Left forelimb (tissue), 1 donor: ENCODE data around the gene UNC45B.
"Not testable (repeated sequence)": the region's sequence is repeated elsewhere in the genome, so short reads cannot be mapped to it uniquely, and the experiment has no call there.

Source experiments
- DNase-seq: peaks from one replicate; pipeline ENCODE4 v3.0.0-alpha.2; 2018; ENCODE audit warnings: low spot score

UNC45B gene

GRCh38 chr17:35214631-35215273, 67.1 kb downstream of the UNC45B start:
- no peak for DNase-seq

- DNase-seq = no peak
These were observed 69.5 kb downstream of the UNC45B start for GRCh38 chr17:35217107-35217506.

- no peak for DNase-seq
These were observed 71.3 kb downstream of the UNC45B start for GRCh38 chr17:35218915-35219314.

GRCh38 chr17:35222452-35222851, 74.8 kb downstream of the UNC45B start:
- no peak for DNase-seq

- DNase-seq = no peak
These were observed 76.8 kb downstream of the UNC45B start for GRCh38 chr17:35224436-35224835.

GRCh38 chr17:35227546-35227945, 79.9 kb downstream of the UNC45B start:
- no peak for DNase-seq

- no peak for DNase-seq
These were observed 82.0 kb downstream of the UNC45B start for GRCh38 chr17:35229638-35230037.

GRCh38 chr17:35234315-35234714, 86.7 kb downstream of the UNC45B start:
- not testable (repeated sequence) for DNase-seq

- no peak for DNase-seq
These were observed 87.7 kb downstream of the UNC45B start for GRCh38 chr17:35235289-35235688.

GRCh38 chr17:35235917-35236316, 88.3 kb downstream of the UNC45B start:
- DNase-seq = no peak

- no peak for DNase-seq
These were observed 89.2 kb downstream of the UNC45B start for GRCh38 chr17:35236821-35237220.

- DNase-seq = no peak
These were observed 91.2 kb downstream of the UNC45B start for GRCh38 chr17:35238821-35239220.
